Kidney (tissue), 14 donors: ENCODE results near the gene MRTFB. TPM values are rescaled to one million over a fixed set of nuclear protein-coding genes. Genes with fewer than 3 reads are reported as not detected.

Source experiments
- DNase-seq, 5 donors: peaks; one replicate each; pipeline ENCODE4 v3.0.0-alpha.2; 2013 to 2020
- FAIRE-seq: peaks from 2 replicates; lab custom pipeline; 2012; peaks lifted over from hg19 to GRCh38; lab: Jason Lieb, UNC
- H3K27ac ChIP-seq, 2 donors: one replicate each; pipeline ENCODE4 v1.7.0; 2013; ENCODE audit warnings: low read depth in 2 of 2, low read length in 2 of 2, inconsistent platforms in 1 of 2
- H3K27me3 ChIP-seq: one replicate; pipeline ENCODE4 v1.7.1; 2013; ENCODE audit warnings: low read length, inconsistent platforms; ENCODE audit not compliant: control insufficient read depth, insufficient read depth
- H3K36me3 ChIP-seq, 3 donors: one replicate each; pipeline versions ENCODE4 v1.7.0 to v1.7.1; 2013; ENCODE audit warnings: low read length in 3 of 3, control low read depth in 1 of 3, inconsistent platforms in 1 of 3; ENCODE audit not compliant: insufficient read depth in 3 of 3, control insufficient read depth in 2 of 3
- H3K4me1 ChIP-seq, 3 donors: one replicate each; pipeline versions ENCODE4 v1.7.0 to v1.7.1; 2013; ENCODE audit warnings: low read length in 3 of 3, inconsistent platforms in 1 of 3, low read depth in 1 of 3; ENCODE audit not compliant: control insufficient read depth in 2 of 3, insufficient read depth in 2 of 3
- H3K4me3 ChIP-seq, 3 donors: one replicate each; pipeline versions ENCODE4 v1.7.0 to v1.8.1; 2013; ENCODE audit warnings: low read length in 3 of 3, control low read depth in 1 of 3, inconsistent platforms in 1 of 3
- H3K9ac ChIP-seq, 3 donors: one replicate each; pipeline versions ENCODE4 v1.7.0 to v1.7.1; 2013; ENCODE audit warnings: low read length in 3 of 3, control low read depth in 1 of 3, inconsistent platforms in 1 of 3
- H3K9me3 ChIP-seq, 3 donors: one replicate each; pipeline versions ENCODE4 v1.7.0 to v1.7.1; 2013; ENCODE audit warnings: low read length in 3 of 3, control low read depth in 1 of 3, inconsistent platforms in 1 of 3; ENCODE audit not compliant: control insufficient read depth in 2 of 3, insufficient read depth in 1 of 3
- CTCF ChIP-seq: IDR thresholded peaks from 3 replicates; pipeline ENCODE4 v1.5.1; 2012; ENCODE audit warnings: mild to moderate bottlenecking, moderate library complexity, borderline replicate concordance; ENCODE audit not compliant: insufficient read depth; ENCODE audit errors: extremely low read depth
- intact Hi-C: fragments of 100-400 bp; cut with DNase I; formaldehyde crosslinking; loops from one replicate; pipeline ENCODE4 v1.11.1; 2022
- polyA plus RNA-seq: library from polyadenylated mRNA; stranded (reverse); fragments of 350-450 nt; fragmentation: Illumina TruSeq; extraction: RNeasy Lipid Tissue Mini Kit (QIAGEN cat#74804); gene quantifications from one replicate; pipeline ENCODE4 v1.2.3, GENCODE V29; 2014; ENCODE audit warnings: low read depth, low replicate concordance; ENCODE audit not compliant: insufficient read depth
- total RNA-seq: library from RNA; stranded (reverse); fragmentation: NEBNext Ultra II Directional; extraction: Animal tissue kit (Norgen Biotek cat#: 25700); gene quantifications from one replicate; pipeline ENCODE4 v1.2.1, GENCODE V29; 2021
- donor health status: control.
- donor health status: control.
- donor health status: control.
- donor health status: control.
- donor health status: control.
- donor health status: DM: yes; HTN: yes; CAD: no.
- donor health status: Normal renal cell carcinoma (clear cell type).

MRTFB gene
- total and polyA plus RNA-seq, 2 donors from 2014 or later, result 5.1 to 51.0 TPM

- Histone ChIP-seq H3K27me3 (no peaks in the 10 kb centered on the region), H3K9me3 (no peaks in the 10 kb centered on the region), H3K4me3 (no peak overlapping the region), H3K9ac (no peak overlapping the region), H3K4me1 (peaks cover 0 to 31% (median 22%) of the 10 kb centered on the region in 3 donors), H3K27ac (no peak overlapping the region), H3K36me3 (no peaks in the 10 kb centered on the region)
- no peak for FAIRE-seq
- intact Hi-C loops, result no loop called here
- no peak for TF ChIP-seq CTCF
- no peak for DNase-seq
Observed at GRCh38 chr16:14109077-14109775, 38.1 kb downstream of the MRTFB start.

GRCh38 chr16:14109782-14110727 is 38.9 kb downstream of the MRTFB start:
- Histone ChIP-seq H3K36me3 (no peaks in the 10 kb centered on the region), H3K9me3 (no peaks in the 10 kb centered on the region), H3K9ac (no peak overlapping the region), H3K4me1 (peaks cover 0 to 31% (median 22%) of the 10 kb centered on the region in 3 donors), H3K4me3 (no peak overlapping the region), H3K27me3 (no peaks in the 10 kb centered on the region), H3K27ac (no peak overlapping the region)
- no peak for DNase-seq
- intact Hi-C loops, result no loop called here
- TF ChIP-seq CTCF, result no peak
- FAIRE-seq, result no peak

- H3K27me3 ChIP-seq, result no peaks in the 10 kb centered on the region
- intact Hi-C loops, result no loop called here
- no peak overlapping the region for H3K9ac ChIP-seq
- peaks cover 0 to 31% (median 22%) of the 10 kb centered on the region in 3 donors for H3K4me1 ChIP-seq
- FAIRE-seq, result no peak
- no peak overlapping the region for H3K4me3 ChIP-seq
- no peaks in the 10 kb centered on the region for H3K36me3 ChIP-seq
- H3K27ac ChIP-seq, result no peak overlapping the region
- no peaks in the 10 kb centered on the region for H3K9me3 ChIP-seq
- no peak for TF ChIP-seq CTCF
- DNase-seq, result peak in 1 of 5 donors; percentile 49
Observed at GRCh38 chr16:14110728-14111251, 39.7 kb downstream of the MRTFB start.
